ENCODE results near the gene HSPB9. TPM values are rescaled to one million over a fixed set of nuclear protein-coding genes. Genes with fewer than 3 reads are reported as not detected.

The HSPB9 gene
- total and polyA plus RNA-seq, 2 donors (not counting 3 experiments of a cell fraction or from before 2014, with no cell fraction given), result not detected

- Histone ChIP-seq H3K79me2 (ENCODE audit: control insufficient read depth, insufficient read depth, low read length) (peaks cover 18% of the 10 kb centered on the region), H4K20me1 (replicated peaks; ENCODE audit: control insufficient read depth, extremely low read depth, insufficient read depth, low read length) (no peaks in the 10 kb centered on the region), H3K9me1 (replicated peaks; ENCODE audit: control insufficient read depth, extremely low read depth, insufficient read depth, low read length) (no peaks in the 10 kb centered on the region), H3K9ac (replicated peaks; ENCODE audit: extremely low read depth, insufficient read depth, low read length) (no peak overlapping the region), H3K27ac (ENCODE audit: insufficient read depth, low read depth, low read length) (no peak overlapping the region), H2AFZ (ENCODE audit: low read depth, low read length) (no peak overlapping the region), H3K4me1 (ENCODE audit: control insufficient read depth, extremely low read depth, insufficient read depth, low read length) (peaks cover 18% of the 10 kb centered on the region), H3K36me3 (ENCODE audit: control insufficient read depth in 2 of 2, extremely low read depth in 1 of 2, insufficient read depth in 2 of 2, low read length in 2 of 2) (peaks cover 27 to 41% of the 10 kb centered on the region in 2 experiments), H3K9me3 (replicated peaks; ENCODE audit: control insufficient read depth, insufficient read depth, low read length) (no peaks in the 10 kb centered on the region), H3K4me2 (ENCODE audit: insufficient read depth, low read length) (no peak overlapping the region), H3K4me3 (replicated peaks in 1 of 3; ENCODE audit: insufficient read depth in 1 of 3, low read depth in 1 of 3, low read length in 3 of 3) (no peak overlapping the region), H3K27me3 (ENCODE audit: control insufficient read depth in 2 of 2, insufficient read depth in 2 of 2, low read length in 2 of 2) (no peaks in the 10 kb centered on the region)
- CTCF ChIA-PET, result interaction anchor here (1.4 kb wide), 1 partner anchor 55 kb away, joined by 3 read pairs; the partner anchor contains the start of gene KCNH4
- POLR2A ChIA-PET, result no interaction called here
- dilution Hi-C loops (cut with MboI; ENCODE audit: extremely low pct_ligation_motif_present, low sequenced_read_pairs), result no loop called here
- no peak for DNase-seq (ENCODE audit: low read depth, low spot score)
- no peak for FAIRE-seq
- no TSS peak for BruUV-seq (replicated peaks)
- no peak for TF ChIP-seq MYC (IDR thresholded peaks at IDR 0.05; ENCODE audit: low read depth, low read length)
- no peak for TF ChIP-seq POLR2AphosphoS5 (IDR thresholded peaks at IDR 0.05; ENCODE audit: insufficient read depth, low read depth, low read length)
- TF ChIP-seq JUN (IDR thresholded peaks at IDR 0.05; ENCODE audit: borderline replicate concordance, insufficient read depth, insufficient read length, low read depth), result no peak
- TF ChIP-seq POLR2A (IDR thresholded peaks at IDR 0.05; ENCODE audit: low read depth, low read length), result no peak
- TF ChIP-seq MAX (IDR thresholded peaks at IDR 0.05; ENCODE audit: insufficient read depth, insufficient read length), result no peak
- no peak for TF ChIP-seq EZH2 (IDR thresholded peaks at IDR 0.05; ENCODE audit: borderline replicate concordance, low read depth, low read length, severe bottlenecking)
- no peak for TF ChIP-seq GATA2 (IDR thresholded peaks at IDR 0.05; ENCODE audit: insufficient read depth, insufficient read length, low read depth, low read length)
- intact Hi-C loops (cut with micrococcal nuclease), result no loop called here
Measured at GRCh38 chr17:42125565-42125964, 3.0 kb downstream of the HSPB9 start.

DNA sequence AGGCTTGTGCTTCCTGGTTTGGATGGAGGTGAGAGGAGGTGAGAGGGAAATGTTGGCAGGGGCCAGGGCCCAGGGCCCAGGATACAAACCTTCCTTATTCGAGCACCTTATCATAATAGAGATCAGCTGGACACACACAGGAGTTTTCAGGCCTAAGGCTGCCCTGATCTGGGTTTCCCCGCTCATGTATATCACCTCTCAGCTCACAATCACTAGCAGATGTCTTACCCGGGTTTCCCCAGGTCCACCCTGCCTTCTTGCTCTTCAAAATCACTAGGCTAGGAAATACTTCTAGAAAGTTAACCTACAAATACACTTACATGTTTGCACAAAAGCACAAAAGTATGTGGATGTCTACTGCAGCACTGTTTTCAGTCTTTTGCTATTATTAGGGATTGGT lies 4.2 kb downstream of the HSPB9 start:
- no peaks in the 10 kb centered on the region for H3K9me1 ChIP-seq (replicated peaks; ENCODE audit: control insufficient read depth, extremely low read depth, insufficient read depth, low read length)
- ChIA-PET CTCF (no interaction called here), POLR2A (no interaction called here)

More for the DNA sequence above, 4.2 kb downstream of the HSPB9 start:
- H3K79me2 ChIP-seq (ENCODE audit: control insufficient read depth, insufficient read depth, low read length), result peaks cover 30% of the 10 kb centered on the region
- H3K27ac ChIP-seq (ENCODE audit: insufficient read depth, low read depth, low read length), result no peak overlapping the region
- no peak overlapping the region for H3K4me3 ChIP-seq (replicated peaks in 1 of 3; ENCODE audit: insufficient read depth in 1 of 3, low read depth in 1 of 3, low read length in 3 of 3)
- peaks cover 28% of the 10 kb centered on the region for H3K4me1 ChIP-seq (ENCODE audit: control insufficient read depth, extremely low read depth, insufficient read depth, low read length)
- no peak overlapping the region for H3K9ac ChIP-seq (replicated peaks; ENCODE audit: extremely low read depth, insufficient read depth, low read length)
- dilution Hi-C loops (cut with MboI; ENCODE audit: extremely low pct_ligation_motif_present, low sequenced_read_pairs), result no loop called here
- H3K36me3 ChIP-seq (ENCODE audit: control insufficient read depth in 2 of 2, extremely low read depth in 1 of 2, insufficient read depth in 2 of 2, low read length in 2 of 2), result peaks cover 27 to 41% of the 10 kb centered on the region in 2 experiments
- no peak for TF ChIP-seq MAX (IDR thresholded peaks at IDR 0.05; ENCODE audit: insufficient read depth, insufficient read length)
- no peak for TF ChIP-seq GATA2 (IDR thresholded peaks at IDR 0.05; ENCODE audit: insufficient read depth, insufficient read length, low read depth, low read length)
- no peak for TF ChIP-seq POLR2AphosphoS5 (IDR thresholded peaks at IDR 0.05; ENCODE audit: insufficient read depth, low read depth, low read length)
- TF ChIP-seq JUN (IDR thresholded peaks at IDR 0.05; ENCODE audit: borderline replicate concordance, insufficient read depth, insufficient read length, low read depth), result no peak
- TF ChIP-seq, protein P1, sequence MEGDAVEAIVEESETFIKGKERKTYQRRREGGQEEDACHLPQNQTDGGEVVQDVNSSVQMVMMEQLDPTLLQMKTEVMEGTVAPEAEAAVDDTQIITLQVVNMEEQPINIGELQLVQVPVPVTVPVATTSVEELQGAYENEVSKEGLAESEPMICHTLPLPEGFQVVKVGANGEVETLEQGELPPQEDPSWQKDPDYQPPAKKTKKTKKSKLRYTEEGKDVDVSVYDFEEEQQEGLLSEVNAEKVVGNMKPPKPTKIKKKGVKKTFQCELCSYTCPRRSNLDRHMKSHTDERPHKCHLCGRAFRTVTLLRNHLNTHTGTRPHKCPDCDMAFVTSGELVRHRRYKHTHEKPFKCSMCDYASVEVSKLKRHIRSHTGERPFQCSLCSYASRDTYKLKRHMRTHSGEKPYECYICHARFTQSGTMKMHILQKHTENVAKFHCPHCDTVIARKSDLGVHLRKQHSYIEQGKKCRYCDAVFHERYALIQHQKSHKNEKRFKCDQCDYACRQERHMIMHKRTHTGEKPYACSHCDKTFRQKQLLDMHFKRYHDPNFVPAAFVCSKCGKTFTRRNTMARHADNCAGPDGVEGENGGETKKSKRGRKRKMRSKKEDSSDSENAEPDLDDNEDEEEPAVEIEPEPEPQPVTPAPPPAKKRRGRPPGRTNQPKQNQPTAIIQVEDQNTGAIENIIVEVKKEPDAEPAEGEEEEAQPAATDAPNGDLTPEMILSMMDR (IDR thresholded peaks at IDR 0.05; ENCODE audit: extremely low read depth in 1 of 2, insufficient read depth in 1 of 2, low read depth in 1 of 2, low read length in 2 of 2), result no peak
- no peak for TF ChIP-seq POLR2A (IDR thresholded peaks at IDR 0.05; ENCODE audit: low read depth, low read length)
- no peak for TF ChIP-seq EZH2 (IDR thresholded peaks at IDR 0.05; ENCODE audit: borderline replicate concordance, low read depth, low read length, severe bottlenecking)
- TF ChIP-seq MYC (IDR thresholded peaks at IDR 0.05; ENCODE audit: low read depth, low read length), result no peak
- no peak for TF ChIP-seq FOS (IDR thresholded peaks at IDR 0.05; ENCODE audit: borderline replicate concordance, insufficient read depth, low read length)
- intact Hi-C loops (cut with micrococcal nuclease), result no loop called here
- H3K4me2 ChIP-seq (ENCODE audit: insufficient read depth, low read length), result no peak overlapping the region
- H2AFZ ChIP-seq (ENCODE audit: low read depth, low read length), result no peak overlapping the region
- BruUV-seq (replicated peaks), result no TSS peak
- FAIRE-seq (no peak), DNase-seq (ENCODE audit: low read depth, low spot score) (no peak)
- H3K27me3 ChIP-seq (ENCODE audit: control insufficient read depth in 2 of 2, insufficient read depth in 2 of 2, low read length in 2 of 2), result no peaks in the 10 kb centered on the region
- no peaks in the 10 kb centered on the region for H4K20me1 ChIP-seq (replicated peaks; ENCODE audit: control insufficient read depth, extremely low read depth, insufficient read depth, low read length)
- H3K9me3 ChIP-seq (replicated peaks; ENCODE audit: control insufficient read depth, insufficient read depth, low read length), result no peaks in the 10 kb centered on the region
